IPS-11a (cell line): ENCODE data around the gene DLGAP1.
"Not testable (repeated sequence)": the region's sequence is repeated elsewhere in the genome, so short reads cannot be mapped to it uniquely, and the experiment has no call there.

Experiments
- H3K4me3 ChIP-seq: one replicate; pipeline ENCODE4 v1.5.1; 2013; ENCODE audit warnings: low read depth, low read length, control low read depth

The DLGAP1 gene

GRCh38 chr18:3598581-3598980, 856.5 kb downstream of the DLGAP1 start:
- no peak overlapping the region for H3K4me3 ChIP-seq

- no peak overlapping the region for H3K4me3 ChIP-seq
These were observed 857.4 kb downstream of the DLGAP1 start for GRCh38 chr18:3597409-3598357.

GRCh38 chr18:3596637-3597384, 858.3 kb downstream of the DLGAP1 start:
- no peak overlapping the region for H3K4me3 ChIP-seq

GRCh38 chr18:3596324-3596636, 858.8 kb downstream of the DLGAP1 start:
- H3K4me3 ChIP-seq: no peak overlapping the region

DNA sequence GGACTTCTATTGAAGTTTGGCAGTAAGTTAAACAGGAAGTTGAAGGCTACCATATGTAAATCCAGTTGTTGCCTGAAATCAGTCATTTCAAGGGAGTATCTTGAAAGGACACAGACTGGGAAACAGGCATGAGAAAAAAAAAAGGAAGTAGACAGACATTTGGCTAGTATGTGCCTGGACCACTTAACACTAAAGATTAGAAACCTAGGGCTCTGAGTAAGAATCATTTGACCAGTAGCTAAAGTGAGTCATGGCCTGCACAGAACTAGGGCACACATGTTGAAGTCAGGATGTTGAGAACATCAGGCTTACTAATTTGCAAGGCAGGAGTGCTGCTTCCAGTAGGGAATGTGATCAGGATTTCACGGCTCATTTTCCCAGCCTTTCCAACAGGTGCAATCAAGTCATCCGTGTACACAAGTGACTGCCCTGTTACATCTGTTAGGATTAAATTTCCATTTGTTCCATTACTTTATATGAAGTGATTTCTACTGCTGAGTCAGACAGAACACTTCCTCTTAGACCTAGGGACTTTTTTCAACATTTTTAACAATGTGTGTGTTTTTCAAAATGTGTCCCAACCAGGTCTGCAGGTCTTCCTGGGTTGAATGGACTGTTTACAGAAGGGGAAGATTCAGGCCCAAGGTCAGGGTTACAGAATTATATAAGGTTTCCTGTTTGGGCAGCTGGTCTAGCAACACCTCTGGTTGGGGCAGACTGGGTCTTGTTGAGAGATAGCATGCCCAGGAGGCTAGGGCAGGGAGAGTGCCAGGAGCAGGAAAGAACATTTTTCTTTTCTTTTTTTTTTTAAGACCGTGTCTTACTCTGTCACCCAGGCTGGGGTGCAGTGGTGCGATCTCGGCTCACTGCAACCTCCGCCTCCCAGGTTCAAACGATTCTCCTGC, 859.5 kb downstream of the DLGAP1 start:
- H3K4me3 ChIP-seq: no peak overlapping the region

DNA sequence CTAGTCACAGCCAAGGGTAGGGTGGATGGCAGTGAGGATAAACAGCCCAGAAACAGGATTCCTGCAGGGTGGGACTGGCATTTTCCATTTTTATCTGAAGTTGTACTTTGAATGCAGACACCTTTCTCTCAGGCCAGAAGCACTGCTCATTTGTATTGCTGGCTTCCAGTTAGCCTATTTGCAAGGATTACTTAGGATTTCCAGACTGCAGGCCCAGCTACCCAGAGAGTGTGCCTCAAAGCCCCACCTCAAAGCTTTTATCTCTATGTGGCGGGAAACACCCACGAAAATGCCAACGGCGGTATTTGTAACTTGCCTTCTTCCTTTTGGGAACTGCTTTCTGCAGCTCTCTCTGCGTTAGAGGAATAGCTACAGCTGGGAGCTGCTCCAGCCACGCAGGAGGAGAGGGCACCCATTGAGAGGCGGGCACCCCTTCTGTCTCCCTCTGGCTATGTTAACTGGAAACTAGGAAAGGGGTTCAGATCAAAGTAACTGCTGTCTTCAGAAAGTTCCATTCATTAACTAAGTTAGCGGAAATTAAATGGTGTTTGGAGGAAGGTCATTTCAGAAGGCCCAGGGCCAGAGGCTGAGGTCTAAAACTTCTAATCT, 860.2 kb downstream of the DLGAP1 start:
- peak overlapping the region; percentile 27 for H3K4me3 ChIP-seq

DNA sequence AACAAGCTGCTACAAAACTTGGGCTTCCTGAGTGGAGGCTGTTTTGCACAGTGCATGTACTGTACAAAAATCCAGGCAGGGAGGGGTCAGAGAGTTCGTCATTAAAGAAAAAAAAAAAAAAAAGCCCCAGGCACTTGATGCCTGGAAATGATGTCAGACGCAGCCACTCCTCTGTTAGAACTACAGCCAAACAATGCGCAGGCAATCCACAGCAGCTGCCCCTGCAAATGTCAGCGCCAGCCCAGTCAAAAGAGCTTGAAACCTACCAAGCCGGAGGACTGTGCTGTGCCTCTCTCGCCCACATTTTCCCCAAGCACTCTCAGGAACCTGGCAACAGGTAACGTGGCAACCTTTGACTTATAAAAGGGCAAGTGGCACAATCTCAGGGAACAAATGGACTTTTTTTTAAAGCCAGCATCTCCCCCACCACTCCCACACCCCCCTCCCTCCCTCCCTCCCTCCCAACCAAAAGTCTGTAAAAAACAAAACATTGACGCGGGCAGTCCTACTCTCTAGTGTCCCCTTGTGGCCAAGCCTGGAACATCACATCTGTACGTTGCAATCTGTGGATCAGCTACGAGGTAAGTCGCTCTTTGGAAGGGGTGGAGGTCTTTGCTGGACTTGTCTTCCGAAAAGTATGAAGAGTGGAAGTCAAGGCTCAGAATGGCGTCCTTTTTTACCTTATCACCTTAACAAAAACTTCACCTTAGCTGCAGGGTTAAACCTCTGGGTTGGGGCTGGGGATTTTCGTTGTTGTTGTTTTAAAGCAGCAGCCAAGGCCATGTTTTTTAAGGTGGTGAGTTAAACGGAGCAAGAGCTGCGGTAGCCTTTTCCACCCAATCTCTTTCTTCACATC, 861.0 kb downstream of the DLGAP1 start:
- H3K4me3 ChIP-seq: peak overlapping the region; percentile 27

DNA sequence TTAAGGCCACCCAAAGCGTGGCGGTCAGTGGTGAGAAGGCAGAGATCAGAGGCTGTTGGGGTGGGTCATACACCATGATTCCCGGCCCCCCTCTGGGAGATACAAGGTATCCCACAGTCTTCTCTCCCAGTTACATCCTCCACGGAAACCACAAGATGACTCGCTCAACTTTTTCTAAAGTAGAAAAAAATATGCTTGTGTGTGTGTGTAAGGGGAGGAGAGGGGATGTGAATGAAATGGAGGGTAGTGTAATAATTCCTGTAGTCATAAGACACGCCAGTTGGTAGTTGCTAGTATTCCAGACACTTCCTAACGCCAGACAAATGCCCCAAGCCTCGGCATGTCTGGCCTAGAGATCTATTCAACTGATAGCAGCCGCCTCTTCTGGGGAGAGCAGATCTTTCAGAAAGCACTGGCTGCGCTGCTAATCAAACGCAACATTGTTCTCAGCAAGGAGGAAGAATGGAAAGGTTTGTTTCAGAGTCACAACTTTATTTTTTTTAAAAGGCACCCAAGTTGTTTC, 861.7 kb downstream of the DLGAP1 start:
- no peak overlapping the region for H3K4me3 ChIP-seq

GRCh38 chr18:3592864-3593263, 862.2 kb downstream of the DLGAP1 start:
- H3K4me3 ChIP-seq: no peak overlapping the region

DNA sequence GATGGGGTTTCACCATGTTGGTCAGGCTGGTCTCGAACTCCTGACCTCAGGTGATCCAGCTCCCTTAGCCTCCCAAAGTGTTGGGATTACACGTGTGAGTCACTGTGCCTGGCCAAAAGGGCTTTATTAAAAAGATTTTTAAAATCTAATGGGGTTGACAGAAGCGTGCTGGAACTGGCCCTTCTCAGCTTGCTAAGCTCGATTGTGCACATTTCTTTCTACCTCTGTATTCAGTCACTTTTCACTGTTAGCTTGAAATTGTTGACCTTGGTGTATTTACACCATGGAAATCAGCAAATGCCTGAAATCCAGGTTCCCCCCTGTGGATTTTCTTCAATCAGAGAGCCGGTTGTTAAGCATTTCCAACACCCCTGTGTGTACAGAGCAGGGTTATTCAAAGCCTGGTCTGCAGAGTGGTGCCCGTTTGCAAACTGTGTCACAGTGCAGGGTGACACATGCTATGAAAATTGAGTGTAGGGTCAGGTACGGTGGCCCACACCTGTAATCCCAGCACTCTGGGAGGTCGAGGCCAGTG, 864.9 kb downstream of the DLGAP1 start:
- no peak overlapping the region for H3K4me3 ChIP-seq

DNA sequence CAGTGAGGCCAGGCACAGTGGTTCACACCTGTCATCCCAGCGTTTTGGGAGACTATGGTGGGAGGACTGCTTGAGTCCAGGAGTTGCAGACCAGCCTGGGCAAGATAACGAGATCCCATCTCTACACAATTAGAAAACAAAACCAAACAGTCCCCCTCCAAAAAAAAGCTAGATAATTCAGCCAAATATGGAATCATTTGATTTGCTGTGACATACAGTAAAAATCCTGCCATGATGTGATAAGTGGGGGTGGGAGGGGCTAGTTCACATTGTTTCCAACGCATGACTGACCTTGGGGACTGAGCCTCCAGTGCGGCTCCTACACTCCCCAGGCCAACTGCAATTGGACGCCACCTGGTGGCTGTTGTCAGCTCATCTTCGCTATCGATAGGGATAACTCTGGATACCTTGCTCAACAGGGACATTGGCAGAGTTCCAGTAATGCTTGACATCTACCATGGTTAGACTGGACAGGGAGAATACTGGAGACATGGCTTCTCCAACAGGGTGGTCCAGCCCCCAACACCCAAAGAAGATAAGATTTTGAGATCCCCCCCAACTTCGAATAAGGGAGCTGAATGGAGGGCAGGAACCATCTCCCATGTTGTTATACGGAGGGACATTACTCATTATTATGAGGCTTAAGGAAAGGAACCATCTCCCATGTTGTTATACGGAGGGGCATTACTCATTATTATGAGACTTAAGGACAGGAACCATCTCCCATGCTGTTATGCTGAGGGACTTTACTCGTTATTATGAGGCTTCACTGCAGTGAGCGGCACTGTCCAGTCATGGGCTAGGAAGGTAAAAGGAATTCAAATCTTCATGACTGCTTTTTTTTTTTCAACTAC, 869.2 kb downstream of the DLGAP1 start:
- no peak overlapping the region for H3K4me3 ChIP-seq

DNA sequence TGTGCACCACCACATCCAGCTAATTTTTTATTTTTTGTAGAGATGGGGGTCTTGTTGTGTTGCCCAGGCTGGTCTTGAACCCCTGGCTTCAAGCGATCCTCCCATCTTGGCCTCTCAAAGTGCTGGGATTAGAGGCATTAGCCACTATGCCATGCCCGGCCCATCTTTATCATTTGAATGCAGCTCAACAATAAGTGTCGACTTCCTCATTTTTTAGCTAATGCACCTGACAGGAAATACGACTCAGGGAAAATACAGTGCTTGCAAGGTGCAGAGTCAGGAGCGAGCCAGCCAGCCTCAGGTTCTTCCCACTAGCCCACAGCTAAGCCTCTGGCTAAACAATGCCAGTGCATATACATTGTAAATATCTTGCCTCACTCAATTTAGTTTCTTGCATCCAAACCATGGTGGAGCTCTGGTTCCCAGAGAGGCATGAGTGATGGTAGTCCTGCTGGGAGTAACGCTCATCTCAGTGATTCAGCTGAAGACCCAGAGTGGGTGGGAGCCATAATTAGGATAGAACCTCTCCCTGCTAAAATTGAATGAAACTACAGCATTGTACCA, 870.1 kb downstream of the DLGAP1 start:
- no peak overlapping the region for H3K4me3 ChIP-seq

DNA sequence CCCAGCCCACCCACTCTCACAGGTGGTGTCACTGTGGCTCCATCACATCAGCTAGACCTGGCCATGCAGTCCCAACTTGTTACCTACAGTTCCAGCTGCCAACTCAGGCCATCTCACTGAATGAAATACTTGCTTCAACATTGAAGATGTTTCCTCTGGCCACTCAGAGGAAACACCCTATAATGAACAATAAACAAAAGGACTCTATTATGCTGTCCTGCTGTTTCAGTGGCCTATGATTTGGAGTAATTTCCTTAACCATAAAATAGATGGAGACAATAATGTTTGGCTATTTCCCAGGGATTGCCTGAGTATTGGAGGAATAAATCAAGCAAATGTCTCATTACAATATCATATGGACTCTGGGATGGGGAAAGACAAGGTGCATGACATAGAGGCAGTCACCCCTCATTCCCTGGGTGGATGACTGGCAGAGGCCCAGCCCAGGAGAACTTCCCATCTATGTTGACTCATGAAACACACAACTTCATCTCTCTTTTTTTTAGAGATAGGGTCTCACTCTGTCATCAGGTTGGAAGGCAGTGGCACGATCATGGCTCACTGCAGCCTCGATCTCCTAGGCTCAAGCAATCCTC, 870.7 kb downstream of the DLGAP1 start:
- no peak overlapping the region for H3K4me3 ChIP-seq

DNA sequence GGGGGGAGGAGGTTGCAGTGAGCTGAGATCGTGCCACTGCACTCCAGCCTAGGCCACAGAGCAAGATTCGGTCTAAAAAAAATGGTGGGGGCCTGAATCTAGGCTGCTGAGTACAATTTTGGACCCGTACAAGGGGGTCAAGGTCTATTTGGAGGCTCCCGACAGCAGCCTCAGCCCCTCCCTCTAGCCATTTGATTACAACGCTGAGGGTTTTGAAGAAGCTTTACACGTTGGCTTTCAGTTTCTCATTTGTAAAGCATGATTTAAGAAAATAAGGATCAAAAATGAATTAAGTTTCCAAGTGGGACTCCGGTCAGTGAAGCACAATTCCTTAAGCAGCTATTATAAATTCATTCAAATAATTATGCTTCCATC, 871.2 kb downstream of the DLGAP1 start:
- H3K4me3 ChIP-seq: no peak overlapping the region

- H3K4me3 ChIP-seq: not testable (repeated sequence)
These were observed 871.8 kb downstream of the DLGAP1 start for GRCh38 chr18:3583106-3583872.

GRCh38 chr18:3581890-3582289, 873.2 kb downstream of the DLGAP1 start:
- no peak overlapping the region for H3K4me3 ChIP-seq

DNA sequence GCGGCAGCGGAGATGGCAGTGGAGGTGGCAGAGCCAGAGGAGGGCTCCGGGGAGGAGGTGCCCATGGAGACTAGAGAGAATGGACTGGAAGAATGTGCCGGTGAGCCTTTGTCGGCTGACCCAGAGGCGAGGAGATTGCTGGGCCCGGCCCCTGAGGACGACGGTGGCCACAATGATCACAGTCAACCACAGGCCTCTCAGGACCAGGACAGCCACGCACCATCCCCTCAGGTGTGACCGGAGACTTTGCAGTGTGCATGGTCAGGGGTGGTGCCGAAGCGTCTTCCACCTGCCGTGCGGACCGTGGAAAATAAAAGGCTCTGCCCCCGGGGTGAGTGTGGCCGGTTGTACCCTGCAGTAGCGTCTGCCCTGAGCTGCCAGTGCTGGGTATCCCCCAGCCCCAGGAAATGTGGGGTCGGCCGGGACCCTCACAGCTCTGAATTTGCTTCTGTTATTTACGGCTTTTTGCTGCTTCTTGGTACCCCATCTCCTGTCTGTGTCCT, 874.5 kb downstream of the DLGAP1 start:
- H3K4me3 ChIP-seq: not testable (repeated sequence)
